GM18526 (cell line): ENCODE measurements around the gene AK8.

ENCODE experiments used
- POLR2A ChIP-seq: IDR thresholded peaks from 3 replicates; pipeline ENCODE4 v1.6.1; 2011; ENCODE audit not compliant: insufficient read length; ENCODE audit errors: extremely low read depth

Gene AK8

DNA sequence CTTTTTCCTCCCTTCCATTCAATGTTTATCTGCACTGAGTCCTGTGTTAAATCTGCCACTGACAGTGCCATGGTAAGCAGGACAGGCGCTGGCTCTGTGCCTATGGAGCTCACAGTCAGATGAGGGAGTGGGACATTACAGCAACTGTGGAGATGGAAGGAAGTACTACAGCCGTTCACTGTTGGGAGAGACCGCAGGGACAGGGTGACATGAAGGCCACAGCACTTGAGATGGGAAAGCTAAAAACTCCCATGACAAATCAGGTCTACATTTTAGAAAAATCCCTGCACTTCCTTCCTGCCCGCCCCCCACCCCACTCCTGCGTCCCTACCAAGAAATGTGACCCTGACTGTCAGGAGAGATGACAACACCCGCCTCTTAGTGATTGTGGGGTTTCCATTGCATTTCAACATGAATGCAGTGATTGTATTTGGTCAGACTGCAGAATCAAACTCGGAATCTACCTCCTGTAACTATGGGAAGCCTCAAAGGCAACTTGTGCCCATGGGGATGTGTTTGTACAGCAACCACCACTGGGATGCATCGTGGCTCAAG, 151.4 kb downstream of the AK8 start:
- TF ChIP-seq POLR2A = no peak

DNA sequence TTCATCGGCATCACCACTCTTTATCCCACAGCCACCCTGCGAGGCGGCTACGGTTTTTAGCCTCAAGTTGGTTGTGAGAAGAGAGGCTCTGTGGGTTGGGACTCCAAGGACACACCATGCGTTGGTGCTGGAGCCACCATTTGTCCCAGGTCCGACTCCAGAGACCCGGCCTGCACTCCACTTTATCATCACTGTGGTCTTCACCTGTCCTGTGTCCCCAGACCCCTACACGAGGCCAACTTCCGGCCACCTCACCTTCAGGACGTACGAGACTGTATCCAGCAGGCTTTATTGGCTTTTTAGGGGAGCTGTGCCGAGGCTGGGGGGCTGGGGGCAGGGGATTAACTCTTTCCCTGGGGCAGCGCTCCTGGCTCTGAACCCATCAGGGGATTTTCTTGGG, 152.8 kb downstream of the AK8 start:
- TF ChIP-seq POLR2A = no peak

GRCh38 chr9:132723809-132724208, 154.3 kb downstream of the AK8 start:
- no peak for TF ChIP-seq POLR2A

DNA sequence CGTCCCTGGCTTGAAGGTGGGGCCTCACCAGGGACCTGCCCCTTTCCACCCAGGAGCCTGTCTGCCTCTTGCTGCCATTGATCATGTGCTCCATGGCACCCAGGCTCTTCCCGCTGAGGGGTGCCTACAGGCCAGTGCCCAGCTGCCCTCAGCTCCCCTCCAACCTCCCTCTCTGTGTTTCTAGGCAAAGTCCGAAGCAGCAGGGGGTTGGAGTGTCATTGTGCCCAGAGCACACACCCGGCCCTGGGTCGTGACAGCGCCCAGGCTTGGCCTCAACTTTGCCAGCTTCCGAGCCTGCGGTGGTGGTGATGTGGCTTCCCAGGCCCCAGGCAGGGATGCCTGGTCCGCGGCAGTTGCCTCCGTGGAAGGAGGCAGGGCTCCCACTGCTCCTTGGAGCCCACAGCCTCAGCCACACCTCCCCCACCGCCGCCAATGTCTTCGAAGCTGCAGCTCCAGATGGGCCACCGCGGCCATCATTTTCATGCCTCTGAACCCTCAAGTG, 155.5 kb downstream of the AK8 start:
- no peak for TF ChIP-seq POLR2A

DNA sequence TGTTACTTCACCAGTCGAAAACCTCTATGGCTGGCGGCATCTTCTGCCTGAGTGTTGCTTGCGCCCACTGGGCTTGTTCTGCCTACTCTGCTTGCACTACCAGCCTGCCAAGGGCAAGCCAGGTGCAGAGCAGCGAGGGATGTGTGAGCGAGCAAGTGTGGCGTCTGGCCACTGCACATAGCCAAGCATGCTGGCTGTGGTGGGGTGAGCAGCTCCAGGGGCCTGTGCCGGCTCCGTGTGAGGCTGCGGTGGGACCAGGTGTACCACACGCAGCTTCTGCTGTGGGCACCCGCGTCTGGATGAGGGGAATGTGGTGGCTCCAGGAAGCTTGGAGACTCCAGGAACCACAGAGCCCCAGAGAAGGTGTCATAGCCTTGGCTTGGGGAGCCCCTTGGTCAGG, 156.4 kb downstream of the AK8 start:
- TF ChIP-seq POLR2A = no peak

- no peak for TF ChIP-seq POLR2A
Measured at GRCh38 chr9:132717326-132717945, 160.6 kb downstream of the AK8 start.

DNA sequence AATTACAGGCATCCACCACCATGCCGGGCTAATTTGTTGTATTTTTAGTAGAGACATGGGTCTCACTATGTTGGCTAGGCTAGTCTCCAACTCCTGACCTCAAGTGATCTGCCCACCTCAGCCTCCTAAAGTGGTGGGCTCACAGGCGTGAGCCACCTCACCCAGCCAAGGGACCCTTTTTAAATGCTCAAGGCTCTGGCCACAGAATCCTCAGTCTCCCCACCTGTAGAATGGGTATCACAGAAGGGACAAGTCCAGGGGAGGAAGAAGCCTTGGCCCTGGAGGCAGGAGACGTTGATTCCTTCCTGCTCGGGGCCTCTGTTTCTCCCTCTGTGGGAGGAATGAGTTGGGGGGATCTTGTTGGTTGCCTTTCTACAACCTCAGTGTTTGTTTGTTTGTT, 162.1 kb downstream of the AK8 start:
- TF ChIP-seq POLR2A = no peak

DNA sequence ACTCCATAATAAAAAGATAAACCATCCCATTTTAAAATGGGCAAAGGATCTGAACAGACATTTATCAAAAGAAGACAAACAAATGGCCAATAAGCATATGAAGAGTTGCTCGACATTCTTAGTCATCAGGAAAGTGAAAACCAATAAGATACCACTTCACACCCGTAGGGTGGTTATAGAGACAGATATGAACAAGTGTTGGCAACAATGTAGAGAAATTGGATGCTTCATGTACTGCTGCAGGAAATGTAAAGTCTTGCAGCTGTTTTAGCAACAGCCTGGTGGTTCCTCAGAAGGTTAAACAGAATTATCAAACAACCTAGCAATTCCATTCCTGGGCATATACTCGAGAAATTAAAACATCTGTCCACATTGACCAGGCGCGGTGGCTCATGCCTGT, 165.3 kb downstream of the AK8 start:
- TF ChIP-seq POLR2A = no peak

GRCh38 chr9:132711846-132712245, 166.2 kb downstream of the AK8 start:
- TF ChIP-seq POLR2A = no peak

GRCh38 chr9:132710333-132710732, 167.8 kb downstream of the AK8 start:
- no peak for TF ChIP-seq POLR2A

DNA sequence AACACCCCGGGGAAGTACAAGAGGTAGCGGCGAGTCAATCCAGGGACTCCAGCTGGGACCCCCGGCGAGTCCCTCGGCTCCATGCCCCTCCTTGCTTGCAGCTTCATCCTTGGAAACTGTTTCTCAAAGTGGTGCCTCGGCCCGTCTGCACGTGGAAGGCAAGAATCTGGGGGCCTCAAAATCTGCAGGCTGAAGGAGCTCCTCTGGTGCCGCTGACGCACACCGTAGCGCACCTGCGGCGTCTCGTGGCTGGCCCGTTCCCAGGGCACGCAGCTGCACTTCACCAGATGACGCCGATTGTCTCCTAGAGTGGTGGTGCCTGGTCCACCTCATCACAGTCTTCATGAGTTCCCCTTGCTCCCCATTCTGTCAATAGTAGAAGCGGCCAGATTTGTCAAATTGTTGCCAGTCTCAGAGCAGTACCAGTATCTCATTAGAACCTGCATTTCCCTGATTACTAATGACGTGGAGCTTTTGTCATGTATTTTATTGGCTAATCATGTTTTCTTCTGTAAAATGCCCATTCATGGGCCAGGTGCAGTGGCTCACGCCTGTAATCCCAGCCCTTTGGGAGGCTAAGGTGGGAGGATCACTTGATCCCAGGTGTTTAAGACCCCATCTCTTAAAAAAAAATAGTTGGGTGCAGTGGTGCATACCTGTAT, 169.2 kb downstream of the AK8 start:
- no peak for TF ChIP-seq POLR2A

GRCh38 chr9:132708239-132708638, 169.8 kb downstream of the AK8 start:
- TF ChIP-seq POLR2A = no peak

DNA sequence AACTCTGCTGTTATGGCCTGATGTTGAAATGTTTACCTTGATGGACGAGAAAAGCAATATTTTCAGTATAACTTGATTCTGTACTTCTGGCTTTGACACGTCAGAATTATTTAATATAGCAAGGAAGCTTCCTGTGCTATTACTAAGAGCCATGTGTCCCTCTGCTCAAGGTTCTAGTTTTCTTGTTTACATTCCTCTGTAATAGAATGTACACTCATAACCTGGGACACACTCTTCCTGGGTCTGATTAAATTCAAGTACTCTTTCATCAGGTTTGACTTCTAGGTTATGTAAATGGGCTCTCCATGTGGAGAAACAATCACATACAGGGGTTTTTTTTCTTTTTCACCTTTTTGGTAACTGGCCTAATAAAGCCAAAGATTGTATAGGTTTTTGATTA, 174.7 kb downstream of the AK8 start:
- no peak for TF ChIP-seq POLR2A

- TF ChIP-seq POLR2A = no peak
Measured at GRCh38 chr9:132702254-132702653, 175.8 kb downstream of the AK8 start.

- no peak for TF ChIP-seq POLR2A
Measured at GRCh38 chr9:132699956-132700355, 178.1 kb downstream of the AK8 start.

DNA sequence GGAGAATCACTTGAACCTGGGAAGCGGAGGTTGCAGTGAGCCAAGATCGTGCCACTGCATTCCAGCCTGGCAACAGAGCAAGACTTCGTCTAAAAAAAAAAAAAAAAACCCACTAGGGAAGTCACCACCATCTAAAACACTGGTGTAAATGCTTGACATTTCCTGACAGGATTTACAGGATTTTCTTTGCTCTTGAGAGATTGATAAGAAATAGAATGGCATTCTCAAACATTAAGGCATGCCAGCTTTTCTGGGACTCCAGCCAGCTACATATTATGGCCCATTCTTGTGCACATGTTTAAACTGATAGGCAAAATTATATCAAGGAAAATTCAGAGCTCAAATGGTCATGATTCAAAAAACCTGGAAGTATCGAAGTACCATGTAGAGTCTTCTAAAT, 179.1 kb downstream of the AK8 start:
- TF ChIP-seq POLR2A = no peak

DNA sequence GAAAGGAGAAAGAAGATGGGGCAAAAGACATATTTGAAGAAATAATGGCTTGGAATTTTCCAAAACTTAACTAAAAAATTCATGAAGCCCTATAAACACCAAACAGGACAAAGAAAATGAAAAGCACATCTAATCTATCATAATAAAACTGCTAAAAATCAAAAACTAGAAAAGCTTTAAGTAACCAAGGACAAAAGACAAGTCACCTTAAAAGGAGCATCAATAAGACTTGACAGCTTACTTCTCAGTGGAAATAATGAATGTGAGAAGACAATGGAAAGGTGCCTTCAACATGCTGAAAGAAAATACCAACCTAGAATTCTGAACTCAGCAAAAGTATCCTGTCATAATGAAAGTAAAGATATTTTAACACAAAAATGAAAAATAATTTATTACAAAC, 180.9 kb downstream of the AK8 start:
- no peak for TF ChIP-seq POLR2A
